Duodenal mucosa (tissue), 2 donors: ENCODE results near the gene CDH24.
"Not testable (repeated sequence)": the region's sequence is repeated elsewhere in the genome, so short reads cannot be mapped to it uniquely, and the experiment has no call there.

Experiments used
- H3K27ac ChIP-seq: one replicate; pipeline ENCODE4 v1.7.0; 2013; ENCODE audit warnings: low read depth, low read length
- H3K27me3 ChIP-seq, 2 donors: one replicate each; pipeline ENCODE4 v1.7.0; 2013; ENCODE audit warnings: low read length in 2 of 2, control low read depth in 1 of 2; ENCODE audit not compliant: insufficient read depth in 2 of 2, control insufficient read depth in 1 of 2
- H3K36me3 ChIP-seq, 2 donors: one replicate each; pipeline ENCODE4 v1.7.0; 2013; ENCODE audit warnings: low read length in 2 of 2, control low read depth in 1 of 2; ENCODE audit not compliant: insufficient read depth in 2 of 2, control insufficient read depth in 1 of 2
- H3K4me1 ChIP-seq, 2 donors: one replicate each; pipeline ENCODE4 v1.7.0; 2013; ENCODE audit warnings: low read length in 2 of 2, control low read depth in 1 of 2; ENCODE audit not compliant: insufficient read depth in 2 of 2, control insufficient read depth in 1 of 2
- H3K4me3 ChIP-seq, 2 donors: one replicate each; pipeline ENCODE4 v1.7.0; 2013; ENCODE audit warnings: low read length in 2 of 2, low read depth in 1 of 2
- H3K9ac ChIP-seq, 2 donors: one replicate each; pipeline ENCODE4 v1.7.0; 2013; ENCODE audit warnings: low read length in 2 of 2, low read depth in 1 of 2
- H3K9me3 ChIP-seq, 2 donors: one replicate each; pipeline ENCODE4 v1.7.0; 2013; ENCODE audit warnings: low read length in 2 of 2, control low read depth in 1 of 2; ENCODE audit not compliant: control insufficient read depth in 1 of 2

The CDH24 gene

DNA sequence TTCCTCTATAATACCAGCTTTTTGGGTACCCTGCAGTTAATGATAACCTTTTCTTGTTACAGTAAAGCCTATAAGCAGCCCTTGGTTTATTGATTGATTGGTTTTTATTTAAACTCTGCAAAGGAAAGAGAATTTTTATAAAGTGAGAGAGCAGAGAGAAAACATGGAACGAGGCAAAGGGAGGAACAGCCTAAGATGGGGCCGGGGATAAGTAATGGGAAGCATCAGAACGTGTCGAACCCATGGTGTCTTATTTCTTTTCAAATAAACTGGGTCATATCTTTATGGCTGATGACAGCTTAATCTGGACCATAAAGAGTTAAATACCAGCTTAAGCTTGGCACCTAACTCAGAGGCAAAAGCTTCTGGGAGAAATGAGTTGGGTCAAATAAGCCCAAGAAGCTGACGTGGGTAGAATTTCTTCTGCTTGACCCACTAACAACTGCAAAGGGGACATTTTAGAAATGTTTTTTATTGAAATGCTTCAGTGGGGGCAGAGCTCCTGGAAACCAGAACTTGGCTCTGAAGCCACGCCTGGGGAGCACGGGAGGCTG lies 35.4 kb downstream of the CDH24 start:
- Histone ChIP-seq H3K27ac (no peak overlapping the region), H3K36me3 (peaks cover 12 to 17% of the 10 kb centered on the region in 2 donors), H3K9ac (no peak overlapping the region)

DNA sequence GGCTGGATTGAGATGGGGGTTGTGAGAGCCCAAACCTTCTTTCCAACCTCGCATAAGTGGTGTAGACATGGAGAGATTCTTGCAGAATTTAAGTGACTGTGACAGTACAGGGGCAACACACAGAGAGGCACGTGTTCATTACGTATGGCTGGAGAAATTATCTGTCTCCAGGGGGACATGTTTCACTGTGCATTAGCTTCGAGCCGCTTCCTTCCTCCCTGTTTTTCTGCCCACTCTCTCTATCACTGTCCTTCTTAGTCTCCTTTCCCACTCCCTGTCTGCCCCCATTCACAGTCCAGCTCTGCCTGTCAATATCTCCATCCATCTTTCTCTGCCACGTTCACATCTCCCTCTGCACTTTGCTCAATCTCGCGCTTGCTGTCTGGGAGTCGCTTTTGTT lies 35.9 kb downstream of the CDH24 start:
- no peaks in the 10 kb centered on the region for H3K4me1 ChIP-seq

More for the DNA sequence above, 35.4 kb downstream of the CDH24 start:
- no peaks in the 10 kb centered on the region for H3K9me3 ChIP-seq
- H3K4me1 ChIP-seq = no peaks in the 10 kb centered on the region
- no peak overlapping the region for H3K4me3 ChIP-seq
- no peaks in the 10 kb centered on the region for H3K27me3 ChIP-seq

DNA sequence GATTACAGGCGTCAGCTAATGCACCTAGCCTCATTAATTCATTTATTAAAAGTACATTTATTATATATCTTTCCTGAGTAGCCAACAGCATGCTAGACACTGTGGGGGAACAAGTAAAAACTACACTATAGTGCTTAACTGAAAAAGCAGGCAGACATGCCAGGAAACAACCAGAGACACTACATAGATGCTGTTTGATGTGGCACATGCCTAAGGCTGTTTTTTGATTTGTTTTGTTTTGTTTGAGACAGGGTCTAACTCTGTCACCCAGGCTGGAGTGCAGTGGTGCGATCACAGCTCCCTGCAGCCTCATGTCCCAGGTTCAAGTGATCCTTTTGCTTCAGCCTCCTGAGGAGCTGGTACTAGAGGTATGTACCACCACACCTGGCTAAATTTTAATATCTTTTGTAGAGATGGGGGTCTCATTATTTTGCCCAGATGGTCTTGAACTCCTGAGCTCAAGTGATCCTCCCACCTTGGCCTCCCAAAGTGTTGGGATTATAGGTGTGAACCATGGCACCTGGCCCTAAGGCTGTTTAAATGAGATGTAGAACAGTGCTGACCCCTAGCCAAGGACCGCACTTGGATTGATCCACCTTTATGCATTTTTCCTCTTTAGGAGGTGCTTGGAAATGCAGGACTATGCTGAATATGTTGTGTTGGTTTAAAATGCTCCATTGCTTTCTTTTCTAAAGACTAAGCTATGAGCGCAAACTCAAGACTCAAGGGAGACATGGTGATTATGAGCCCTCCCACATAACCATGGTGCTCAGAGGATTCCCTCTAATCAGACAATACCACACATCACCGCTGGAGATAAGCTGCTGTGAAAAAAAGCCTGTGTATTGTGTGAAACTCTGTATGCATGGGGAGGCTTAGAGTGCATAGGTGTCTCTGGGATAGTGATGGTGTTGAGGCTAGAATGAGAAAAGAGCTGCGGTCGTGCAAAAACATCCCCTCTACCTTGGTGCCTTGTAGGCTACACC lies 36.9 kb downstream of the CDH24 start:
- no peak overlapping the region for H3K27ac ChIP-seq
- H3K36me3 ChIP-seq = peaks cover 3 to 8% of the 10 kb centered on the region in 2 donors

More for the DNA sequence above, 35.9 kb downstream of the CDH24 start:
- Histone ChIP-seq H3K4me3 (no peak overlapping the region), H3K27ac (no peak overlapping the region), H3K9ac (no peak overlapping the region), H3K27me3 (no peaks in the 10 kb centered on the region), H3K9me3 (no peaks in the 10 kb centered on the region), H3K36me3 (peaks cover 12 to 17% of the 10 kb centered on the region in 2 donors)

DNA sequence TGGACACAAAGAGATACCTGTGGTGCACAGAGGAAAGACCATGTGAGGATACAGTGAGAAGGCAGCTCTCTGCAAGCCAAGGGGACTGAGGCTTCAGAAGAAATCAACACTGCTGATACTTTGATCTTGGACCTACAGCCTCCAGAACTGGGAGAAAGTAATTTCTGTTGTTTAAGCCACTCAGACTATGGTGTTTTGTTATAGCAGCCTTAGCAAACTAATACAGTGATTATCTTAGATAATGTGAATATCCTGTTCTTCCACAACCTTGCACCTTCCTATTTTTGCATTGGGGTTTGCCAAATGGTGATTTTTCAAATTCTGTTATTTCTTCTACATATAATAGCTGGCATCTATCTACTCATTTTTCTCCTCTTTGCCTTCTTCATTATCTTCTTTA lies 39.2 kb downstream of the CDH24 start:
- H3K27me3 ChIP-seq = no peaks in the 10 kb centered on the region
- no peaks in the 10 kb centered on the region for H3K36me3 ChIP-seq
- no peaks in the 10 kb centered on the region for H3K4me1 ChIP-seq
- no peaks in the 10 kb centered on the region for H3K9me3 ChIP-seq
- no peak overlapping the region for H3K4me3 ChIP-seq
- H3K27ac ChIP-seq = no peak overlapping the region
- no peak overlapping the region for H3K9ac ChIP-seq

More for the DNA sequence above, 36.9 kb downstream of the CDH24 start:
- Histone ChIP-seq H3K4me3 (no peak overlapping the region), H3K9me3 (no peaks in the 10 kb centered on the region), H3K9ac (no peak overlapping the region), H3K4me1 (no peaks in the 10 kb centered on the region), H3K27me3 (no peaks in the 10 kb centered on the region)

DNA sequence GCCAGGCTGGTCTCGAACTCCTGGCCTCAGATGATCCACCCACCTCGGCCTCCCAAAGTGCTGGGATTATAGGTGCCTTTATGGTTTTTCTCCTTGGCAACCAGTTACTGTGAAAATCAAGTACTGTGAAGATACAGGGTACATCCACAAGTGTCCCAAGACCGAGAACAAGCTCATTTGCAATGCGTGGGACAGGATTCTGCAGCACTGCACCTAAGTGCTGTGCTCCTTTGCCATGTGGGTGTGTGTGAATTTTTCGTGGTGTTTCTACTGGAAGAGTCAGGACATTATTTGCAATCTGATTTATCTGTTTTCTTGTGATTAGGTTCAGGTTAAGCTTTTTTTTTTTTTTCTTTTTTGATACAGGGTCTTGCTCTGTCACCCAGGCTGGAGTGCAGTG lies 40.2 kb downstream of the CDH24 start:
- Histone ChIP-seq H3K27ac (no peak overlapping the region), H3K9me3 (no peaks in the 10 kb centered on the region), H3K9ac (no peak overlapping the region), H3K27me3 (no peaks in the 10 kb centered on the region), H3K4me1 (no peaks in the 10 kb centered on the region), H3K36me3 (no peaks in the 10 kb centered on the region), H3K4me3 (no peak overlapping the region)

DNA sequence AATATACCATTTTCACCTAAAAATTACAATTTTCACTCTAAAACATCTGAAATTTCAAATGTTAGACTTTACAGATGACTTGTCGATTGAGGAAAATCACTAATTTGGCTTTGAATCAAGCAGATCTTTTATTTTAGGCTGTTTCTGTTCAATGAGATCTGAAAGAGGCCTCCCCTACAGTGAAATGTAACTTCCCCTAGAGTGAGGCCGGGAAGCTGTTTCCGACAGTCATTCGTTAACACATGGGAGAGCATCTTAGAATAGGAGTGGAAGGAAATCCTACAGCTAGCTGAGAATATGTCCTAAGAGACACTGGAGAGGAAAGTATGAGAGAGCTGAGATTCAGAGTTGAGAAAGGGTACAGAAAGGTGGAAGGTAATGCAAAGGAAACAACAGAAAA lies 41.7 kb downstream of the CDH24 start:
- Histone ChIP-seq H3K9ac (no peak overlapping the region), H3K4me1 (no peaks in the 10 kb centered on the region), H3K36me3 (no peaks in the 10 kb centered on the region), H3K4me3 (no peak overlapping the region), H3K27me3 (no peaks in the 10 kb centered on the region), H3K9me3 (no peaks in the 10 kb centered on the region), H3K27ac (no peak overlapping the region)

DNA sequence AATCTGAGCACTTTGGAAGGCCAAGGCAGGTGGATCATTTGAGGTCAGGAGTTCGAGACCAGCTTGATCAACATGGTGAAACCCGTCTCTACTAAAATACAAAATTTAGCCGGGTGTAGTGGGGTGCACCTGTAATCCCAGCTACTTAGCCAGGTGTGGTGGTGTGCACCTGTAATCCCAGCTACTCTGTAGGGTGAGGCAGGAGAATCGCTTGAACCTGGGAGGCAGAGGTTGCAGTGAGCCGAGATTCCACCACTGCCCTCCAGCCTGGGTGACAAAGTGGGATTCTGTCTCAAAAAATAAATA lies 43.6 kb downstream of the CDH24 start:
- not testable (repeated sequence) for H3K27ac ChIP-seq, H3K36me3 ChIP-seq, H3K9me3 ChIP-seq, H3K9ac ChIP-seq, H3K4me3 ChIP-seq, H3K4me1 ChIP-seq, H3K27me3 ChIP-seq

DNA sequence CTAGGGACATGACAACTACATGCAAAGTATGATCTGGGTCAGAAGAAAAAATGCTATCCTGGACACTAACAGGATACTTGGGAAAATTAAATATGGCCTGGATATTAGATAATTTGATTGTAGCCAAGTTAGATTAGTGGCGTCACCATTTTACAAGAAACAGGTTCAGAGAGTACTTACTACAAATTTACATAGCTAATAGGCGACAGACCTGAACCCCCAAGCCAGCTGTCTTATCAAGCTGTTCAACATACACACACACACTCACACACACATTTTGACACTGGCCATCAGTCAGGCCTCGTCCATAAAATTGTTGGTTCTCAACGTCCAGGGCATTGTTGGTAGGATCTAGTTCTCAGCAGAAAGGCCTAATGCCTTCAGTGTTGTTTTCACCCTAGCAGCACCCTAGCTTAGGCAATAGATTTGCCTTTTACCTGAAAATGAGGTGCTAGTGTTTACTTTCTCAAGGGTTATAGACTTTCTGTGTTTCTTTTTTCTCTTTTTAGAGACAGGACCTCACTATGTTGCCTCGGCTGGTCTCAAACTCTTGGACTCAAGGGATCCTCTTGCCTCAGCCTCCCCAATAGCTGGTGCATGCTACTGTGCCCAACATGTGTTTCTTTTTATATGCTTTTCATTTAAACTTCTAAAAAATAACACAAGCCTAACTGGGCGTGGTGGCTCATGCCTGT lies 44.1 kb downstream of the CDH24 start:
- Histone ChIP-seq H3K9me3 (no peaks in the 10 kb centered on the region), H3K27ac (no peak overlapping the region), H3K9ac (no peak overlapping the region), H3K36me3 (no peaks in the 10 kb centered on the region), H3K4me1 (peaks cover 6 to 15% of the 10 kb centered on the region in 2 donors), H3K27me3 (no peaks in the 10 kb centered on the region), H3K4me3 (no peak overlapping the region)

DNA sequence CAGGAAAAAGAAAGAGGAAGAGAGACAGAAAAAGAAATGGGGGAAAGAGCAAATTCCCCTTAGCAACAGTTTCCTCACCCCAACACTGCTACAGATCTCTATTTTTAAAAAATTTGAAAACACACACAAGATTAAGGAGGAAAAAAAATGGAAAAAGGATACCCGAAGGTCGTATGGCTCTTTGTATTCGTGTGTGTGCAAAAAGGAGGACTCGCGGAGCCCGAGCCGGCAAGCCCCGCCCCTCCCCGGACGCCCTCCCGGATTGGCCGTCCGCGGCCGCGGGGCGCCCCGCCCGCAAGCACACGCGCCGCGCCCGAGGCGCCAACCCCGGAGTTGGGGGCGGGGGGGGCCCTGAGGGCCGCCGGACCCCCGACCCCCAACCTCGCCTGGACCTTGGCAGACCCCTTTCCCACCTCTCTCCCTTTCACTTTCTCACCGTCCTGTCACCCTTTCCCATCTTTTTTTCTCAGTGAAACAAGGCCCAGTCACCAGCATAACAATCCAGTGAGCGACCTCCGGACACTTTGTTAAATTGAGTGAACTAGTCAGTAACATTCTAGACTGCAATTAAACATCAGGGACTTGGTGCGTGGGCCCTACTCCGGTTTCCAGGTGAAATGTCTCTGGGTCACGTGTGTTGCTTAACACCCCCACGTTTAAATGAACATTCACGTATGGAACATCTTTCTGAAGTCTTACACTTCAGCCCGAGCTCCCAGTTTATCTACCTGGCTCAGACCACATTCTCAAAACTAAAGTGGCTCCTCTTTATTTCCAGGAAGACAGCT lies 47.2 kb downstream of the CDH24 start, which contains the start of gene C14orf93:
TSS of gene C14orf93 (minus strand) at position 205 of the 788 bp plus-strand sequence. CDS start 11,120 bp downstream, outside the sequence.
- peak within 1 kb of the TSS; percentile 56 to 60 for H3K9ac ChIP-seq
- peak within 1 kb of the TSS; percentile 75 to 76 for H3K4me3 ChIP-seq
- H3K27ac ChIP-seq = no peak within 1 kb of the TSS
- H3K9me3 ChIP-seq = no peaks in the 10 kb centered on the region
- no peaks in the 10 kb centered on the region for H3K36me3 ChIP-seq
- H3K4me1 ChIP-seq = peaks cover 14 to 30% of the 10 kb centered on the region in 2 donors
- no peaks in the 10 kb centered on the region for H3K27me3 ChIP-seq
